Endodermal cell (in vitro differentiated cells): Measurements from ENCODE around the gene LEPR. TPM values are rescaled to one million over a fixed set of nuclear protein-coding genes. Genes with fewer than 3 reads are reported as not detected.

Source experiments
- DNase-seq: peaks from one replicate; pipeline ENCODE4 v3.0.0-alpha.2; 2017
- H3K27ac ChIP-seq: 2 replicates; pipeline ENCODE4 v1.5.1; 2013; ENCODE audit warnings: mild to moderate bottlenecking, low read depth, low read length, moderate library complexity
- H3K27me3 ChIP-seq: 2 replicates; pipeline ENCODE4 v1.6.1; 2013; ENCODE audit warnings: mild to moderate bottlenecking, low read length, moderate library complexity; ENCODE audit not compliant: insufficient read depth, control insufficient read depth, poor library complexity, severe bottlenecking
- H3K36me3 ChIP-seq: 2 replicates; pipeline ENCODE4 v1.7.0; 2013; ENCODE audit warnings: mild to moderate bottlenecking, low read length, moderate library complexity; ENCODE audit not compliant: control insufficient read depth, insufficient read depth
- H3K4me1 ChIP-seq: one replicate; pipeline ENCODE4 v1.7.0; 2013; ENCODE audit warnings: low read length; ENCODE audit not compliant: control insufficient read depth, insufficient read depth
- H3K4me3 ChIP-seq: 2 replicates; pipeline ENCODE4 v1.5.1; 2013; ENCODE audit warnings: mild to moderate bottlenecking, low read length, moderate library complexity
- H3K9ac ChIP-seq: 2 replicates; pipeline ENCODE4 v1.6.1; 2013; ENCODE audit warnings: mild to moderate bottlenecking, low read length, moderate library complexity; ENCODE audit not compliant: poor library complexity, severe bottlenecking; ENCODE audit errors: extremely low read depth
- H3K9me3 ChIP-seq: 2 replicates; pipeline ENCODE4 v1.6.1; 2013; ENCODE audit warnings: mild to moderate bottlenecking, low read length, moderate library complexity; ENCODE audit not compliant: control insufficient read depth
- H3K27ac Mint-ChIP-seq: 2 replicates; pipeline ENCODE4 v1.8.0; 2020; ENCODE audit warnings: mixed read lengths
- H3K27me3 Mint-ChIP-seq: 2 replicates; pipeline ENCODE4 v1.8.0; 2021; ENCODE audit warnings: mild to moderate bottlenecking, mixed read lengths; ENCODE audit not compliant: insufficient read depth
- H3K36me3 Mint-ChIP-seq: 2 replicates; pipeline ENCODE4 v1.8.0; 2020; ENCODE audit warnings: low read depth, mixed read lengths
- H3K4me1 Mint-ChIP-seq: 2 replicates; pipeline ENCODE4 v1.8.0; 2020; ENCODE audit warnings: mixed read lengths
- H3K4me3 Mint-ChIP-seq: 2 replicates; pipeline ENCODE4 v1.8.0; 2020; ENCODE audit warnings: mild to moderate bottlenecking, moderate library complexity, mixed read lengths
- H3K9me3 Mint-ChIP-seq: 2 replicates; pipeline ENCODE4 v1.8.0; 2020; ENCODE audit warnings: mild to moderate bottlenecking, mixed read lengths
- WGBS, 2 experiments: methylation state at CpG; one replicate each; pipeline versions ENCODE4 v1.1.5 to v1.1.7; 2013; ENCODE audit warnings: missing lambda C conversion rate in 2 of 2, mixed read lengths in 1 of 2; ENCODE audit not compliant: insufficient coverage in 1 of 2, insufficient read length in 1 of 2; 5-methylcytosine and 5-hydroxymethylcytosine counted together
- total RNA-seq, 2 donors: library from RNA; stranded (reverse); fragmentation: NEBNext Ultra II Directional in 1 of 2; extraction: Animal tissue kit (Norgen Biotek cat#: 25700) in 1 of 2; gene quantifications; 2 replicates in 1 of 2; 3 replicates in 1 of 2; pipeline ENCODE4 v1.2.1, GENCODE V29; 2021
- TF ChIP-seq, protein P1 (sequence below): fragments of 200-600 bp; sonication (generic); conservative IDR thresholded peaks from 2 replicates; pipeline ENCODE4 v1.5.0; 2021; ENCODE audit warnings: antibody characterized with exemption, mild to moderate bottlenecking

Gene LEPR
- total RNA-seq, 2 donors from 2014 or later: 7.2 to 11.1 TPM

DNA sequence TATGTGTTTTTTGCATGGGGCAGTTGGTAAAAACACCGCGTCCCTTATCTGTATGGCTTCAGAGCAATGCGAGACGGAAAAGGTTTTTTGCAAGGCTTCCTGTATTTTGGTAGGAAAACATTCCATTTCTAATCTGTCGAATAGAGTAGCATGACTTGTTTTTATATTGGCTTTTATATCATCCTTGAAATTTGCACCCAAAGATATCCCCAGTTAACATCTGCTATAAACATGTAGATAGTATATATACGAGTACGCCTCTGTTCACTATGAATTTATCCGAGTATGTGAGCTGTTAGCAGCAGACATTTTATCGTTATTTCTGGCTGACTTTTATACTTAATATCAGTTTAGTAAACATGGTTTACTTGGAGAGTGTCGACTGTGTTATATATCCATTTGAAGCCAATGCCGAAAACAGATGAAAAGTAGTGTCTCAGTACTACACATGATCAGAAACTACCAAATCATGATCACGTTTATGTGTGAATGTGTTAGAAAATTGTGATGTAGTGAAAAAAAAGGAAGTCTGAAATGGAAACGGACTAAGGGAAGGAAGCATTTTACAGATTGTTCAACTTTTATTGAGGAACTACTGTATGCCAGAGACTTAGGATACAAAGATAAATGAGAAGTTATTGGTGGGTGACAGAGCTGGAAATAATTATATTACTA is 1.0 kb downstream of the LEPR start:
- Histone ChIP-seq H3K4me3 (peak overlapping the region; percentile 96), H3K9ac (peak overlapping the region; percentile 93), H3K36me3 (peaks cover 19% of the 10 kb centered on the region), H3K27ac (peak overlapping the region; percentile 95), H3K4me1 (no peaks in the 10 kb centered on the region), H3K27me3 (no peaks in the 10 kb centered on the region), H3K9me3 (peaks cover 5% of the 10 kb centered on the region)
- Mint-ChIP-seq H3K27me3 (no peaks in the 10 kb centered on the region), H3K4me1 (peaks cover 23% of the 10 kb centered on the region), H3K4me3 (no peak overlapping the region), H3K9me3 (peaks cover 4% of the 10 kb centered on the region), H3K36me3 (peaks cover 23% of the 10 kb centered on the region), H3K27ac (no peak overlapping the region)
- TF ChIP-seq, protein P1, sequence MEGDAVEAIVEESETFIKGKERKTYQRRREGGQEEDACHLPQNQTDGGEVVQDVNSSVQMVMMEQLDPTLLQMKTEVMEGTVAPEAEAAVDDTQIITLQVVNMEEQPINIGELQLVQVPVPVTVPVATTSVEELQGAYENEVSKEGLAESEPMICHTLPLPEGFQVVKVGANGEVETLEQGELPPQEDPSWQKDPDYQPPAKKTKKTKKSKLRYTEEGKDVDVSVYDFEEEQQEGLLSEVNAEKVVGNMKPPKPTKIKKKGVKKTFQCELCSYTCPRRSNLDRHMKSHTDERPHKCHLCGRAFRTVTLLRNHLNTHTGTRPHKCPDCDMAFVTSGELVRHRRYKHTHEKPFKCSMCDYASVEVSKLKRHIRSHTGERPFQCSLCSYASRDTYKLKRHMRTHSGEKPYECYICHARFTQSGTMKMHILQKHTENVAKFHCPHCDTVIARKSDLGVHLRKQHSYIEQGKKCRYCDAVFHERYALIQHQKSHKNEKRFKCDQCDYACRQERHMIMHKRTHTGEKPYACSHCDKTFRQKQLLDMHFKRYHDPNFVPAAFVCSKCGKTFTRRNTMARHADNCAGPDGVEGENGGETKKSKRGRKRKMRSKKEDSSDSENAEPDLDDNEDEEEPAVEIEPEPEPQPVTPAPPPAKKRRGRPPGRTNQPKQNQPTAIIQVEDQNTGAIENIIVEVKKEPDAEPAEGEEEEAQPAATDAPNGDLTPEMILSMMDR: no peak
- 30 to 35% methylated on average over 9 to 13 of the region's 13 CpGs for WGBS, 2 experiments
- no peak for DNase-seq

DNA sequence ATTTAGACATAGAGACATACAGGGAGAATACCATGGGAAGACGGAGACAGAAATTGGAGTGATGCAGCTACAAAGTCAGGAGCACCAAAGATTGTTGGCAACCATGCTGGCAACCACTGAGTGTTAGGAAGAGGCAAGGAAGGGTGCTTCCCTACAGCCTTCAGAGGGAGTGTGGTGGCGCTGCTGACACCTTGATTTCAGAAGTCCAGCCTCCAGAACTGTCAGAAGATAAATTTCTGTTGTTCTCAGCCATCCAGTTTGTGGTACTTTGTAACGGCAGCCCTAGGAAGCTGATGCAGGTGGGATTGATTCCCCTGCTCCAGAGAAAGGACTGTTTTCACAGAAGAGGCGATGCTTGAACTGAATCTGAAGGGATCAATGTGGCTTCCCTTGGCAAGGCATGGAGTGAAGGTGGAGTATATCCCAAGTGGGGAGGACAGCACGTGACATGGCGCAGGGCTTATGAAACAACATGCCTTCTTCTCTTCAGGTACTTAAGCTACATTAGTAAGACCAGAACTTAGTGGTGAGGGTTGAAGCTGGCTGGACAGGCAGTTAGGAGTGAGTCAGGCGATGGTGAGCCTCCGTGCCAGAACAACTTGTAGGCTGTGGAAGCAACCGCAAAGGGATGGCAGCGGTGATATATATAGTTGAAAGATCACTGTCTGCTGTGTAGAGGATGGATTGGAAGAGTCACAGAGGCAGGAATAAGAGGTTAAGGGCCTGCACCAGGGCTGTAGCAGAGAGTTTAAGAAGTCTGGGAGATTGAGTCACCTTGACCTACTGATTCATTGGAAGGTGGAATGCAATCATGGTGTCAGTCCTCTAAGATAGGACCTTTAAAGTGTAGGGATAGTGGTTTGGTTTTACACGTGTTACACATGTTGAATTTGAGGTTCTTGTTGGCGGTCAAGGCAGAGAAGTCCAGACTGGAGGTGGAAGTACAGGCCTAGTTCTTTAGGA is 2.1 kb downstream of the LEPR start:
- WGBS, 2 experiments: 92 to 96% methylated on average over 12 of the region's 12 CpGs
- H3K4me1 ChIP-seq: no peaks in the 10 kb centered on the region
- no peak for DNase-seq
- H3K4me3 ChIP-seq: peak overlapping the region; percentile 96
- Mint-ChIP-seq H3K27me3 (no peaks in the 10 kb centered on the region), H3K27ac (no peak overlapping the region), H3K36me3 (peaks cover 32% of the 10 kb centered on the region), H3K4me1 (peaks cover 23% of the 10 kb centered on the region), H3K4me3 (no peak overlapping the region), H3K9me3 (peaks cover 4% of the 10 kb centered on the region)
- TF ChIP-seq, protein P1: no peak
- no peaks in the 10 kb centered on the region for H3K27me3 ChIP-seq
- peaks cover 5% of the 10 kb centered on the region for H3K9me3 ChIP-seq
- H3K36me3 ChIP-seq: peaks cover 28% of the 10 kb centered on the region
- H3K9ac ChIP-seq: no peak overlapping the region
- no peak overlapping the region for H3K27ac ChIP-seq

DNA sequence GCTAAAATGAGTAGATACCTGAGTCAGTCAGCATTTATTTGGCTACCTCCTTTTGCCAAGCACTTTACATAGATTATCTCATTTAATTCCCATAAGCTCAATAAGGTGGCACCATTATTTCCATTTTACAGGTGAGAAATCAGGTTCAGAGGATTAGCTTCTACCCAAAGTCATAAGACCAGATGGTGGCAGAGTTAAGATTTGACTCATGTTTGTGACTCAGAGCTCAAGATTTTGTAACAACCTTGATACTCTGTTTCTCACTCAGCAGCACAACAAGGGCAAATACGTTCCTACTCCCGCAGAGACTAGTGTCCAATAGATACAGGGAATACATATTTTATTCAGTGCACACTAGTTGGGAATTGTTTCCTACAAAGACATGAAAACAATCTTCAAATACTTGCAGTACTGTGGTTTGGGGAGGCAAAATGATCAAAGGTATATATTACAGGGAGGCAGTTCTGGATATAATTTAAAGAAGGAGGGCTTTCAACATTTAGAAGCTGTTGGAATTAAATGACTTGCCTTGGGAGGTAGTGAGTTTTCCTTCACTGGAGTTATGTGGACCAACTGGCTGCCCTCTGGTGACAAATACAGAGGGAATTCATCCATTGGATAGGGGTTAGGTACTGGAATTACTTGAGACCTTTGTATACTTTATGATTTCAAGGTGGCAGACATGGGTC is 3.6 kb downstream of the LEPR start:
- H3K4me3 Mint-ChIP-seq: no peak overlapping the region
- H3K9ac ChIP-seq: no peak overlapping the region

More for the DNA sequence above, 3.6 kb downstream of the LEPR start:
- H3K9me3 ChIP-seq: no peaks in the 10 kb centered on the region
- peaks cover 35% of the 10 kb centered on the region for H3K36me3 ChIP-seq
- no peak overlapping the region for H3K4me3 ChIP-seq
- no peaks in the 10 kb centered on the region for H3K27me3 Mint-ChIP-seq
- H3K27me3 ChIP-seq: no peaks in the 10 kb centered on the region
- peaks cover 19% of the 10 kb centered on the region for H3K4me1 Mint-ChIP-seq
- H3K9me3 Mint-ChIP-seq: no peaks in the 10 kb centered on the region
- TF ChIP-seq, protein P1: no peak
- no peaks in the 10 kb centered on the region for H3K4me1 ChIP-seq
- WGBS, 2 experiments: 94% methylated on average over 2 of the region's 2 CpGs; no CpG with 5 or more reads in 1 of the 2 experiments
- no peak overlapping the region for H3K27ac ChIP-seq
- no peak overlapping the region for H3K27ac Mint-ChIP-seq
- no peak for DNase-seq
- peaks cover 41% of the 10 kb centered on the region for H3K36me3 Mint-ChIP-seq
